ENCODE measurements around the gene MTERF4. TPM values are rescaled to one million over a fixed set of nuclear protein-coding genes. Genes with fewer than 3 reads are reported as not detected.

Gene MTERF4
- total RNA-seq, 1 experiment from 2014 or later: 46.2 TPM

DNA sequence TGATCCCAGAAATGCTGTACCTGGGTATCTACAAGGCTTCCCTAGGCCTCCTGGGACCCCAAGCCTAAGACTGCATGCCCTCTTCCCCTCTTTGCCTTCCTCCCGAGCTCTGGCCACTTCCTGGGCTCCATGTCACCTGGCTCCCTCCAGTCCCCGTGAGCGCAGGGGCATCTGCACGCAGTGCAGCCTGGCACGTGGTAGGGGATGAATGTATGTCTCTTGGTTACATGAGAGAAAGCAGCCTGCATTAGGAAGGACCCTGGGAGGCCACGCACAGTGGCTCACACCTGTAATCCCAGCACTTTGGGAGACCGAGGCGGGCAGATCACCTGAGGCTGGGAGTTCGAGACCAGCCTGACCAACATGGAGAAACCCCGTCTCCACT, 31.3 kb upstream of the MTERF4 start:
- DNase-seq (ENCODE audit: low spot score): no peak

DNA sequence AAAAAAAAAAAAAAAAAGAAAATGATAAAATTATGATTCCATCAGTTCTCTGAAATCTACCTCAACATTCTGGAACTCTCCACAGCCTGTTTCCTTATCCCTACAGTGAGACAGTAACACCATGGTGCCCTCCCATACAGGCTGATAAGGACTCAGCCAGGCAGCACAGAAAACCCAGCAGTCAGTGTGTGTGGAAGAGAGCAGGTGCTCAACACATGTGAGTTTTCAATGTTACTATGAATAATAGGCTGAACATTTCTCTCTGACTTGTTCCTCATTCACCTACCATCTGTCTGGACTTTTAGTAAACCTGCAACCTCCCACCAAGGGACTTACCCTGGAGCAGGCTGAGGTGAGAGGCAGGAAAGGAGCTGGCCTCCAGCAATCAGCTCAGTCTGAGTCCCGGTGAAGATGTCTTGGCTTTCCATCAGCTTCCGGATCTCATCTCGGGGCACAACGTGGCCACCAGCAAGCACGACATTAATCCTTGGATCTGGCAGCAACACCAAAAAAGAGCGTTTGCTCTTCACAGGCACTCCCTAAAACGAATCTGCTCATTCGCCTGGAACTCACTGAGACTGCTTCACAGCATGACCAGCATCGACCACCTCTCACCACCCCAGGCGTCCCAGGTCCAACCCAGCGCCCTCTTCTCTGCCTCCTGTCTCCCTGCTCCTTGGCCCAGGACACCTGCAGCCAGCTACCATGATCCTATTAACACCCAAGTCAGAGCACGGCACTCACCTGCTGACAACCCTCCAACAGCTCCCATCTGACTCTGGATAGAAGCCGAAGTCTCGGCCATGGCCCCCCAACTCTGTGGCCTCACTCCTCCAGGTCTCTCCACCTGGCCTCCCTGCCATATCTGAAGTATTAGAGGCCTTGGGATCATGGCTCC, 30.7 kb upstream of the MTERF4 start:
- DNase-seq (ENCODE audit: low spot score): no peak

DNA sequence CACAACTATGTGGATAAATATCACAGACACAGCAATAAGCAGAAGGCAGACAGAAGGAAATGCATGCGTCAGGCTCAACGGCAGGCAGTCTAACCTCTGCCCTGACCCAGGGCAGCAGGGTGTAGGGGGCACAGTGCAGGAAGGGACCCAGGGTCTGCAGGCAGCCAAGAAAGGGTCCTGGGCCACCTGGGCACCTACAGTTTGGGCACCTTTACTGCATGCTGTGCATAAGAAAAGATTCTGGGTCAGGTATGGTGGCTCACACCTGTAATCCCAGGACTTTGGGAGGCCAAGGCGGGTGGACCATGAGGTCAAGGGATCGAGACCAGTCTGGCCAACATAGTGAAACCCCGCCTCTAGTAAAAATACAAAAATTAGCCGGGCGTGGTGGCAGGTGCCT, 29.4 kb upstream of the MTERF4 start:
- no peak for DNase-seq (ENCODE audit: low spot score)

DNA sequence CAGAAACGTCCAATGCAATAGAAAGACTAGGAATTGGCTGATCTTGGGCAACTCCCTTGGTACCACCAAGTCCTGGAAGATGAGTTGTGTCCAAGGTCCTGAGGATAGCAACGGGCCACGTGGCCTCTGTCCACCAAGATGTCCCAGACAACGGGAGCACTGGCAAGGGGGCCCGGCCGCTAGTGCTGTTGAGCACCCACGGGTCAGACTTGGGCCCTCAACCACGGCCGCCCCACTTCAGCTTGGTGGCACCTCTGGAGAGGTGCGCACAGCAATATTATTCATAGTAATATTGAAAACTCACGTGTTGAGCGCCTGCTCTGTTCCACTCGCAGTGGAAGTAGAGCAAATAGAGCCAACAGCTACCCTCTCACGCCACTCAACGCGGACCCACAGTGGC, 28.2 kb upstream of the MTERF4 start:
- no peak for DNase-seq (ENCODE audit: low spot score)

DNA sequence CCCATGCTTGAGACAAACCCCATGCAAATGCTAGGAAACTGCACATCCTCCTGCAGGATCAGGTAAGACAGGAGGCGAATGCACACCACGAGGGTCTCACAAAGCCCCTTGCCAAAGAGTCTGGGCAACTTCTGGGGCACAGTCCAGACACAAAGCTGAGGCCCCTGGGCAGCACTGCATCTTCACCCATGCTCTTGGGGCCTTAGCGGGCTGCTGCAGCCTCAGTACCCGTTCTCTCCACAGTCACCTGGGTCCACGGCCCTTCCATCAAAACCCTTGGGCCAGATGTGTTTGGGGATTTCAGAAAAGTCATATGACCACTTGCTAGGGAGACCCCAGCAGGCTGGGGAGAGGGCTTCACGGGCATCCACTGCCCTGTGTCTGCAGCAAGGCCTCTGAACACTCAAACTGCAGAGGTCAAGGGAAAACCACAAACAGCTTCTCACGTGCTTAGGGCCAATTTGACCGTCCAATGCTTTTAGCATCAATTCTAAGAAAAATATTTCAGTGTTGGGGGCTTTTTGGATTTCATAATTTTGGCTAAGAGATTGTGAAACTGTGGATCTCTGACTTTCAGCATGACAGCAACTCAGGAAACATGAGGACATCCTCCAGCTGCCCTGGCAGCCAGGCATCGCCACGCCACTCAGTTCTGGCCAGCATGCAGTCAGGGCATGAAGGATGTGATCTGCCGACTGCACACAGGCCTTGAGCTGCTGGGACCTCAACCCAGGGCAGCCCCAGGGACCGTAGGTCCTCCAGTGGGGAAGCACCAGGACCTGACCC, 27.2 kb upstream of the MTERF4 start:
- DNase-seq (ENCODE audit: low spot score): no peak

DNA sequence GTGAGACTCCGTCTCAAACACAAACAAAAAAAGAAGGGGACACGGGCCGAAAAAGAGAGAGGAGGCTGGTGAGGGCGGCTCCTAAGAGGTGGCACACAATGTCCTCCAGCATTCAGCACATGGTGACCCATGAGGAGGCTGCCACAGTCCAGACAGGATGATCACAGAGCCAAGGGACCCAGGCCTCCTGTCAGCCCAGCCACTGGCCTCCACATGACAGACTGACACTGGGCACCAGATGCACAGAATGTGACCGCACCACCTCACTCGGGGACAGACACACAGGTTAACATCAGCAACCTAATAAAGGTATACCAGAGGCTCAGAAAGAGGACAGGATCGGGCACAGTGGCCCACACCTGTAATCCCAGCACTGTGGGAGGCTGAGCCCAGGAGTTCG, 26.2 kb upstream of the MTERF4 start:
- no peak for DNase-seq (ENCODE audit: low spot score)

DNA sequence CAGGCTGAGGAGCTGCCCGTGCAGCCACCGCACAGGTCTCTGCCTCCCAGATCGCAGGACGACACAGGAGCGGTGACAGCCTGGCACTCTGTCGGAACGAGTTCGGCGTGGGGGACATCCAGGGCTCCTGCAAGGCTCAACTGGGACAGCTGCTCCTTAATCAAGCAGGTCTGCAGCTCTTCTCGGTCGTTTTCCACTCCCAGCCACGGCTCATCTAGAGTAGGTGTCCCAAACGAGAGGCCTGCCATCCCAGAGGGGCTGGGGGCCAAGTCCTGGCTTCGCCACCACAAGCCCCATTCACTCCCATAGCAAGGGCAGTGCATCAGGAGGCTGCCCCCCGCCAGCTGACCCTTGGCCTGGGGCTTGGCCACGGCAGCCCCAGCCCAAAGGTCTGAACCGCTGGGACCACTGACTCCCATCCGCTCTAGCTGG, 24.7 kb upstream of the MTERF4 start:
- no peak for DNase-seq (ENCODE audit: low spot score)

DNA sequence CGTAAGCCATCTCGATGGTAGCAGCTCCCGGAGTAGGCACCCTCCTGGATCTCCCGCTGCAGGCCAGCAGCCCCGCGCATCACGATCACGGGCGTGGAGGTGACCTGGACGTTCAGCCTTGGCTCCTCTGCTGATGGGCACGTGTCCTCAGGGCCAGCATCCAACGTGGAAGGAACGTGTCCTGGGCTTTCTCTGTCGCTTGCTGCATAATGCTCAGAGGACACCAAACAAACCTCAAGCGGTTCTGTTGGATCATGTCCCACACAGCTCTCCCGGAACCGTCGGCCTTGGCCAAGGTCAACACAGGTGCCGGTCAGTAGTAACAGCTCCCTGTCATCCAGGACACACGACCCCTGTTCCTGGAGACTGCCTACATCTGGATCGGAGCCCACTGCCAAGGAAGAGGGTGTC, 24.1 kb upstream of the MTERF4 start:
- no peak for DNase-seq (ENCODE audit: low spot score)

DNA sequence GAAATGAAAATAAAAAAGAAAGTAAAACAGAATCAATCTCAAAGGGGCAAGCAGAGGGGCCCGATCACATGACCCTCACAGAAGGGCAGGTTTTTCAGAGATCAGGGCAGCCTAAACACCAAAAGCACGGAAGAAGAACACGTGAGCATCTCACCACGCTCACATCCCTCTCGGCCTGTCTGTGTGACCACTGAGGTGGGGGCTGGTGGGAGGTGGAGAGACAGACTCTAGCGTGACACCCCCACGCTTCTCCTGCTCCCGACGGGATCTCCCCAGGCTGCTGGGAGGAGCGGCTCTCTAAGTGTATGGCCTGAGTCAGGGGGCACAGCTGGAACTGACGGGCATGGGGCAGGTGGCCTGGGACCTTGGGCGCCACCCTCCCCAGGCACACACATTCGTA, 23.5 kb upstream of the MTERF4 start:
- no peak for DNase-seq (ENCODE audit: low spot score)

DNA sequence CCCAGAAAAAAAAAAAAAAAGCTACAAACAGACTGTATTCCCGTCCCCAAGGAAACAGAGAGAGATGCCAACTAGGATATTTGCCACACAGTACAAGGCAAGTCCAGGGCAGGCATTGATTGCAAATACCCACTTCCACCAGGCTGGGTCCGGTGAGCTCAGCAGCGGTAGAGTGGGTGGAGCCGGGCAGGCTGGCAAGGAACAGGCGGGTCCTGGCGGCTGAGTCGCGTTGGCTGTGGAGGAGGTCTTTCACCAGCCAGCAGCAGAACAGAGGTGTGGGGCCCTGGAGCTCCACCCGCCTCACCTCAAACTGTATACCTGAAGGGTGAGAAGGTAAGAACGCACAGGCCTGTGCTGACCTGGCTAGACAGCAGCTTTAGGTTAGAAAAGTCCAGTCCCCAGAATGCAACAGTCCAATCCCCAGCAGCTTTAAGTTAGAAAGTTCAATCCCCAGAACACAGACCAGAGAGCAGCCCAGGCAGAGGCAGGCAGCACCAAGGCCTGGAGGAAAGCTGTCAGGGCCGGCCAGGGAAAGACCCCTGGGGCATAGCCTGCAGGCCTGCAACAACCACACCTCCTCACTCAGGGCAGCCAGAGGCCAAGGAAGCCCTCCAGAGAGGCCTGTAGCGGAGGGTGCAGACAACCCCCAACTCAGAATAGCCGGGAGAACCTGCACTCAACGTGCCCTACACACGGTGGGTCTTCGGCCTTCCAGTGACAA, 21.9 kb upstream of the MTERF4 start:
- no peak for DNase-seq (ENCODE audit: low spot score)

DNA sequence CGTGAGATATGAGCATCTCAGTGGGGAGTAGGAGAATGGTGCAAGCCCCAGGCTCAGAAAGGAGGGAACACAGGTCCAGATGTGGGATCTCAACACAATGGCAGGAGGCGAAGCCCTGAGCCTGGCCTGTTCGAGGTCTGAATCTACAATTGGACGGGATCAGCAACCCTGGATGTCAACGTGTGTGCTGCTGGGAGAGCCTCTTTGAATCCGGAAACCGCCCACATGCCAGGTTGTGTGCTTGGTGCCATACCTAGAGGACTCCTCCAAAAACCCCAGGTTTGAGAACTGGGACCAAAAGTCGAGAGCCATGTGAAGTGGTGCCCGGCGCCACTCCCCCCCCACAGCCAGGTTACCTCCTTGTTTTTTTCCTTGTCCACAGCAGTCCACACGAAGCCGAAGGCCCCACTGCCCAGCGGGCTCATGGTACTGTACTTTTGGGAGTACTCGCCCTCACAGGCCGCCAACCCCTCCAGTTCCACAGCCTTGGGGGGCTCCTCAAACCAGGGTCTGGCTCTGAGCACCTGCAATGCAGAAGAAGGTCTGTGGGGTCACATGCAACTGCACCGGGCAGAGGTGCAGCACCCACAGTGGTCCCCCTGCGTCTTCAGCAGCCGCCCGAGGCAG, 20.4 kb upstream of the MTERF4 start:
- DNase-seq (ENCODE audit: low spot score): no peak

DNA sequence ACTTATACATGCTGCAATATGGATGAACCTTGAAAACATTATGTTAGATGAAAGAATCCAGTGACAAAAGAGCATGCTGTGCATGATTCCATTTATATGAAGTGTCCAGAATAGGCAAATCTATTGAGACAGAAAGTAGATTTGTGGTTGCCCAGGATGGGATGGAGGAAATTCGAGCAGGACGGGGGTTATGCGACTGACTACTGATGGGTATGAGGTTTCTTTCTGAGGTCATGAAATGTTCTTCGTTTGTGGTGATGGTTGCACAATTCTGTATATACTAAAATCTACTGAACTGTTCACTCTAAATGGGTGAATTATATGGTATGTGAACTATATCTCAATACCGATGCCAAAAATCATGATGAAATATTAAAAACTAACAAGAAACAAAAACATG, 18.9 kb upstream of the MTERF4 start:
- DNase-seq (ENCODE audit: low spot score): no peak

DNA sequence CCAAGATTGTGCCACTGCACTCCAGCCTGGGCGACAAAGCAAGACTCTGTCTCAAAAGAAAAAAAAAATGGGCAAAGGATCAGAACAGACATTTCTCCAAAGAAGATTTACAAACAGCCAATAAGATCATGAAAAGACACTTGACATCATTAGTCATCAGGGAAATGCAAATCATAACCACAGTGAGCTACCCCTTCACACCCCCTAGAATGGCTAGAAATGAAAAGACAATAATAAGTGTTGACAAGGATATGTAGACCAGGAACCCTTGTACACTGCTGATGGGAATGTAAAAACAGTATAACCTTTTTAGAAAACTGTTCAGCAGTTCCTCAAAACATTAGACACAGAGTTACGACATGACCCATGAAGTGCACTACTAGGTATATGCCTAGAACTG, 18.4 kb upstream of the MTERF4 start:
- no peak for DNase-seq (ENCODE audit: low spot score)

DNA sequence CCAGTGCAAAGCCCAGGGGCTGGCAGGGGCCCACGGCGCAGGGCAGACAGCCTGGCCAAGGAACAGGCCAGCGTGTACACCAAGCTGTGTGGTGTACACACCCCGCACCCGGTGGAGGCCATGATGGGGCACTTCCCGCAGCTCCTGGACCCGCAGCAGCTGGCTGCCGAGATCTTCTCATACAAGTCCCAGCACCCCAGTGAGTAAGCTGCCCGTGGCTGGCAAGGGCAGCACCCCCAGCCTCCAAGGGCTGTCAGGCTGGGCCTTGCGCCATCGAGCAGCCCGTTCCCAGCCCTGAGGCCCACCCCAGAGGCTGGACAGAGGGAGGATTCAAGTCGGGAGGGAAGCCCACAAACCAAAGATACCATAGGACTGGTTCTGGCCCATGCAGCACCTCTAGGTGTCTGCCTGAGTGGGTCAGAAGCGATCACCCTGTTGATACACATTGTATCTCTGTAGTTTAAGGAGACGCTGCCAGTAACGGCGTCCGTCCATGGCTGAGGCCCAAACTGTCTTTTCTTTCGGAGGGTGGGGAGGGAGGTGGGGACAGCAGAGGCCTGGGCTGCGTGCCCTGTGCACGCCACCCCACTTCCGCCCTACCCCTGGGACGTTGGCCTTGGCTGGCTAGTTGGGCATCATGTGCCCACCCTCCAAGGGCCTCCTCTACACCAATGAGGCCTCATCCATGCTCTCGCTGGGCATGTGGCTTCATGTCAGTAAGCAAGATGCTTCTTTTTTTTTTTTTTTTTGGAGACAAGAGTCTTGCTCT, 16.8 kb upstream of the MTERF4 start:
- DNase-seq (ENCODE audit: low spot score): no peak

DNA sequence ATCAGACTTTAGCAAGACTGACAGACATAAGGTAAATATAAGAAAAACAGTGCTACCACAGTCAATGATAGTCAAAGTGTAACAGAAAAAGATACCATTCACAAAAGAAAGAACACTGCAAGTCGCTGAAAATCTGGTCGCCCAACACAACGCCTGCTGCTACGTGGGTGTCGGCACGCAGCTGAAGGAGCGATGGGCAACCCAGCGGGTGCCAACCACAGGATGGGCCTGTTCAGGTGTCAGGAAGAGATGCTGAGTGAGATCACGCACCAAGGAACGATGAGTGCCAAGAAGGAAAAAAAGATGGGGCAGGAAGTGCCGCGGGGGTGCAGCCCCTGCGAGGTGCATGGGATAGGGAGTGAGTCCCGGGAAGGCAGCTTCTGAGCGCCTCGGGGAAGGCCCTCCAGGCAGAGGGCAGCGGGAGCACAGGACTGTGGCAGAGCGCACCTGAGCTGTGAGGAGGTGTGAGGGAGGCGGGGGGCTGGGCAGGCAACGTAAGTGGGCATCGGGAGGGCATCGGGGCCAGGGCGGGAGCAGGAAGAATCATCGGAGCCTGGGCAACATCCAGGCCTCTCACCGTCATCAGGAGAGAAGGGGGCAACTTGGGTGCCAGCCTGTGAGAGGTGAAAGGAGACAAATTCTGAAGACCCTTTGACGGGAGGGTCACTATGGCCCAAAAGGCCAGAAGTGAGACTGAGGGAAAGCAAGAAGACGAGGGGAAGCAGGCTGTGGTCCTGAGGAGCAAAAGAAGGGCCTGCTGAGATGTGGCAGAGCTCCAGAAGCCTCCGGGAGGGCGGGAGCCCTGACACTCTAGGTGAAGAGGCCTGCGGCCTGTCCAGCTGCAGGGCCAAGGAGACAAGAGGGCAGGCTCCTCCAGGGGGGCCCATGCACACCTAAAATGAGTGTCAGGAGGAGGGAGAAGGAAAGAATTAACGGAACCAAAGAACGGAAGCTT, 14.8 kb upstream of the MTERF4 start:
- no peak for DNase-seq (ENCODE audit: low spot score)

DNA sequence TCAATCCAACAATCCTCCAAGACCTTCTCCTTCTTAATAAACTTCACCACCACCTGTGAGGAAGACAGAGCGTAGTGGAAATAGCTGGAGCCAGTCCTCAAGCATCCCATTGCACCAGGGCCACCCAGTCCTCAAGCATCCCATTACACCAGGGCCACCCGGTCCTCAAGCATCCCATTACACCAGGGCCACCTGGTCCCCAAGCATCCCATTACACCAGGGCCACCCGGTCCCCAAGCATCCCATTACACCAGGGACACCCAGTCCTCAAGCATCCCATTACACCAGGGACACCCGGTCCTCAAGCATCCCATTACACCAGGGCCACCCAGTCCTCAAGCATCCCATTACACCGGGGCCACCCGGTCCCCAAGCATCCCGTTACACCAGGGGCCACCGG, 13.3 kb upstream of the MTERF4 start:
- no peak for DNase-seq (ENCODE audit: low spot score)

DNA sequence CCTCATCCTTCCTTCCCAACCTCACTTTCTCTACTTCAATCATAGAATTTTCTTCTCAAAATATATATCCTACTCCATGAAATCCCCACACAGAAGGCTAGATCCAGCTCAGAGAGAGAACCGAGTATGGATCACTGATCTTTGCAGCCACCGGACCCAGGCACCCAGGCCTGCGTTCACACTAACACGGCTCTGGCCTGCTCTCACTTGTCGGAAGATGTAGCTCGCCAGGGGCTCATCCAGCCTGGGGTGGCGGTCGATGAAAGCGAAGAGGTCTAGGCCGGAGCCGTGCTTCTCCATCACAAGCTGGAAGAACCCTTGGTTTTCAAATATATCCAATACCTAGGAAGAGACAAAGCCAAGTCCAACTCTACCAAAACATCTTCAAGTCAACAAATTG, 12.7 kb upstream of the MTERF4 start:
- no peak for DNase-seq (ENCODE audit: low spot score)

DNA sequence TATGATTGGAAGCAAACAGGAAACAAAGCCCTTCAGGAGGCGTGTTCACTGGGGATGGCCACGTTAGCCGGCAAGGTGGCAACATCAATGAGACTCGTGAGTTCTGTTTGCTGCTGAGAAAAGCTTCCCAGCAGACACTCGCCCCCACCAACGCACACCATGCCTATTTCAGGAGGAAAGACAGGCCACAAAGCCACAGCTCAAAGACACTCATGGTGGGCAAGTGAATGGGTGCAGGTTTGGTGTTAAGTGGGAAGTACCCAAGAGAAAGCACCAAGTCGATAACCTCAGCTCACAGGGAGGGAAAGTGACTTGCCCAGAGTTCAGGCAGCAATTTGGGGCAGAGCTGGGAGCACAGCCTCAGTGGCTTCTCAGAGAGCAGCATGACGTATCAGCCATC, 10.5 kb upstream of the MTERF4 start:
- no peak for DNase-seq (ENCODE audit: low spot score)

DNA sequence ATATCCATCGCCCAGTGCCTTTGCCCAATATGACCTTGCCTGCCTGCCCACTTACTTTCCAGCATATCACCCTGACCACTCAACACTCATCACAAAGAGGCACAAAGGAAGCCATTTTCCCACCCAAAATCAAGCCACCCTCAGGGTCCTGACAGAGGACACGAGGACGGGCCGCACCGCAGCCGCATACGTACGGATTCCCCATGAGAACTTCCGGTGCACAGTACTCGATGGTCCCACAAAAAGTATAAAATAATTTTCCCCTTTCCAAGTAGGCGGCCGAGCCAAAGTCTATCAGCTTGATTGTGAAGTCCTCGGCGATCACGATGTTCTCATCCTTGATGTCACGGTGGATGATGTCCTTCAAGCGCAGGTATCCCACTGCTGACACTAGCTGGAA, 10.0 kb upstream of the MTERF4 start:
- DNase-seq (ENCODE audit: low spot score): no peak

DNA sequence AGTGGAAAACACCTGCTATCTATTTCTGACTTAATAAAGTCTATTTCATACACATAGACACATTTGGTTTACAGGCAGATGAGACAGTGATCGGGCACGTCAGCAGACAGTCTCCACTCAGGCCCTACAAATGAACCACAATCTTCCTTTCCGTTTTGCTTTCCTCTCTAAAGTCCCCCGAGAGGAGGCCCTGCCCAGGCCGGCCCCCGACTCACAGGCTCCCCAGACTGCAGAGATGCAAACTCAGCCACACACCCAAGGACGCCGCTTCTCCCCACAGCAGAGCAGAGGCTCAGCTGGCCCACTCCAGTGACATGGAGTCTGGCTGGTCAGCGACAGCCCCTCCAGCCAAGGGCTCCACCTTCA, 9.3 kb upstream of the MTERF4 start:
- no peak for DNase-seq (ENCODE audit: low spot score)

All from A172 (cell line).